Activated CD4-positive, alpha-beta T cell treated with anti-CD3 and anti-CD28 coated beads, Interleukin-2, amount 50 U/mL, for 1 hour (primary cell): ENCODE data around the gene ZBTB2.
"Not testable (repeated sequence)": the region's sequence is repeated elsewhere in the genome, so short reads cannot be mapped to it uniquely, and the experiment has no call there.

Source experiments
- DNase-seq: peaks from one replicate; pipeline ENCODE4 v3.0.0-alpha.2; 2020

The ZBTB2 gene

DNA sequence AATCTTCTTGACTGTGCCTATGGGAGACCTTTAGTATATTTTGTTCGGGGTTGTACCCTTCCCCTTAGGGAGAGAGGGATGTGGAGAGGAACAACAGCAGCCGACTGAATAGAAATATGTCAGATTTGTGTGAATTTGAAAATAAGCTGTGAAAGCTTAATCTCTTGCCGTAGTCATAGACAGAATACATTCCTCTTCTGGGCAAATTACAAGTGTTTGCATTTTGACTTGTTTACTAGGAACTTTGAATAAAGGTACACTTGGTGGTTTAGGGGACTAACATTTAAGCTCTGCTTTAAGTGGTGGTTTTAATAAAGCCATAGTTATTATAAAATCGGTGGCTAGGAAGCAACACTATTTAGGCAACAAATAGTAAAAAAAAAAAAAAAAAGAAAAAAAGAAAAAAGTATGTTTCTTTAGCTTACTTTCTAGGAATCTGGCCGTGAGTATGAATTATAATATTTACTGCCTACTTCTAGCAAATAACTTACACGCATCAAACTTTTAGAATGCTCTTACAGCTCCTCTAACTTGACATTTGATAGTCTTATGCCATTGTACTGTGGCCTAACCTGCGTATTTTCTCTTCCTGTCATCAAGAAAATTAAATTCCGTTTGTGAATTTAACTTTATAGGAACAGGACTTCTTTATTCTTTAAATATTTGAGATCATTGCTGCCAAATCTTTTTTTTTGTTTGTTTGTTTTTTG lies 65.1 kb downstream of the ZBTB2 start:
- no peak for DNase-seq

DNA sequence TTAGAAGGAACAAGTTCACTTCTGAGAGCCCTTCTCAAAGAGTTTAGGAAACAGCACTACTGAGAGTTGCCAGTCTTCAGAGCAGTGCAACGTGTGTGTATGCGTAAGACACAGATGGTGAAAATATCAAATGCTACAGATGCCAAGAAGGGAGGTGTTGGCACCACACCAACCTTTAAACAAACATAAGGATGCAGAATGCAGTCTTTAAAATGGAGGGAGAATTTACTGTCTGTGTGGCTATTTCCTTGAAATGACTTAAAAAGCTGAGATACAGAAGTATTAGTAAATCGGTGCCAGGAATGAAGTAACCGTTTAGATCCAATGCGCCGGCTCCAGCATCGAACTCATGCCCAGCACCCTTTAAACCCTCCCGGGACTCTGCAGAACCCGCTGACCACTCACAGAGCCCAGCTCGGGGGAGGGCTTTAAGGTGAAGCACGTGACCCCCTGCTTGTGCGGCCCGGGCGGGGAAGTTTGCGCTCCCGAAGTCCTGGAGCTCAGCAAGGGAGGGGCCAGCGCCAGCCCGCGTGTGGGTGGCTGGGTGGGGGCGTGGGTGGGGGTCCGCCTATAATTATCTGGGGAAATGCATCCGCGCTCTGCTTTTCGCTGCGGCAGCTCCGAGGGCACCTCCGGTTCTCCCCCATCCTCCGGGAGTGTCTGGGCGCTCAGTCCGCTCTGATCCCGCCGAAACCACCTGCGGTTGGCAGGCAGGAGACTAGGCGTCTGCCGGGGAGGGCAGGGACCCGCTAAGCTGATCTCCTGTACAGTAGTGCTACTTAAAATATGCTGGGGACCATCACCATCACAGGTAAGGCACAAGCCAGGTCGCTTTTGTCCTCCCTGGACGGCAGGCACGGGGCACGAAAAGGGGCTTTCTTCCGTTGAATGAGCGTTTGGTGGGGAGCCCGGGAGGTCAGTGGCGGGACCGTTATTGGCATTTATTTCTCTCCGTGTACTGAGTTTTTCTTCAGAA lies 66.0 kb downstream of the ZBTB2 start:
- peak; percentile 4 for DNase-seq

DNA sequence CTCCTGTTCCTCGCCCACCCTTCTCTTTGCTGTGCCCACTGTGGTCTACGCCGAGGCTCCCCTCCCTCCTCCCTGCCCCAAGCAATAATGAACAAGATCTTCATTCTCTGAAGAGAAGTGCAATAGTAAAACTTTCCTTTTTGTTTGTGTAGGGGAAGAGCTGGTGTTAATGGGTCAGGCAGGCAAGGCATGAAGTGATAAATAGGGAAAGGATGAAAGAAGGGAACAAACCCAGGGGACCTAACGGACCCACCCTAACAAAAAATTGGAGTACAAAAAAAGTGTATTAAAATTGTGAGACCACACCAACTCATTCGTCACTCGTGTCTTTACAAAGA lies 66.9 kb downstream of the ZBTB2 start:
- no peak for DNase-seq

DNA sequence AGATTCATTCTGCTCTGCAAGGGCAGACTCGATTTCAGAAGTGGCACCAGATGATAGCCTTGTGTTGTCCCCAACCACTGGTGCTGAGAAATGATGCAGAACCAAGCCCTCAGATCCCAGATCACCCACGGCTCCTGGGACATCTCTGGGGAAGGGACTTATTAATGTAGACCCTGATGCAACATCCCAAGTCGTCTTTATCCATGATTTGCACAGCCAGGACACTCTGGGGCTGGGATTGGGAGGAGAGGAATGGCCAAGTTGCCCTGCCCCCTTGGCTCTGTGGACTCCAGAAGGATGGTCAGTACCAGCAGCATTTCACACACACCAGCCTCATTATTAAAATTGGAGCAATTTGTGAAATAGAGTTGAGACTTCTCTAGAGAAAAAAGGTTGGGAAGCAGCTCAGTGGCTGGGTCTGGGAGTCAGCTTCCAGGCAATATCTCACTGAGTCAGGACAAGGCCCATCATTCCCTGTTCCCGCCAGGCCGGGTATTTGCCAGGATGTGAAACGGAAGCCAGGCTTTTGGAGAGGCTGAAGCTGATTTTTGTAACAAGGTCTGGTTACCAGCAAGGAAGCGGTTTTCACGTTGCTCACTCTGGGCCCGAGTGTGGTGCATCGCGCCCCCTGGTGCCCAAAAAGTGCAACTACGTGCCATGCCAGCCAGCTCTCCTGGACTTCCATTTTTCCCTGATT lies 67.4 kb downstream of the ZBTB2 start:
- peak; percentile 65 for DNase-seq

DNA sequence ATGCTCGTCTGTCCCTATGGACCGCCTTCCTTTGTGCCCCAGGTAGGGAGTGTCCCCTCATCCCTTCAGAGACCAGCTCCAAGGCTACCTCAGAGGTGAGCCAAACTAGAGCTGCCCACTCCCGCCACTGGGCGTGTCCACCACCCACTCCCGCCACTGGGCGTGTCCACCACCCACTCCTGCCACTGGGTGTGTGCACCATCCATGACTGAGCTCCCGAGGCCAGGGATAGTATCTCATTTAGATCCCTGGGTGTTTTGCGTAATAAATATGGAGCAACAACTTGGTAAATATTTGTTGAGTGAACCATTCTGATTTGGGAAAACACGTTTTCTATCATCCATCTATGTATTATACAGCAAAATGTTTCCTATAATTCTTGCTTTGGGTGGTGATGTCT lies 68.8 kb downstream of the ZBTB2 start:
- no peak for DNase-seq

DNA sequence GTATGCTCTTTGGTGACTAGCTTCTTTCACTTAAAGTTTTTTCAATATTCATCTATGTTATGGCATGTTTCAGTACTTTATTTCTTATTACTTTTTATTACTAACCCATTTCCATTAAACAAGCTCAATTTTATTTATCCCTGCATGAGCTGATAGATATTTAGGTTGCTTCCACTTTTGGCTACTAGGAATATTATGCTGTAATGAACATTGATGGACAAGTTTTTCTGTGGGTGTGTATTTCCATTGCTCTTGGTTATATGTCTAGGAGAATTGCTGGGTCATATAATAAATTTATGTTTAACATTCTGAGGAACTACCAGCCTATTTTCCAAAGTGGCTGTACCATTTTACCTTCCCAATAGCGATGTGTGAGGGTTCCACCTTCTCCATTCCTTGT lies 69.9 kb downstream of the ZBTB2 start:
- no peak for DNase-seq

DNA sequence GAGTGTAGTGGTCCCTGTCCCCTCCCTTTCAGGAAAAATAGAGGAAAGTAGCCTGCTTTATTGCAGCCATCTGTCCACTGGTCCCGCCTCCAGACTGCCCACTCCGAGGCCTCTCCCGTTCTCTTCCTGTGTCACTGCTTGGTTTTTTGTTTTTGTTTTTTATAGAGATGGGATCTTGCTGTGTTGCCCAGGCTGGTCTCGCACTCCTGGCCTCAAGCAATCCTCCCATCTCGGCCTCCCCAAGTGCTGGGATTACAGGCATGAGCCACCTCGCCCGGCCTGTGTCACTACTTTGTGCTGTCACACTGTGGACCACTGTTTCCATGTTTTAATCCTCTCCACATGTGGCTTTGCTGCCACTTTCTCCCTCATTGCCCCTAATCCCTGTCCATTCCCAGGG lies 71.2 kb downstream of the ZBTB2 start:
- no peak for DNase-seq

DNA sequence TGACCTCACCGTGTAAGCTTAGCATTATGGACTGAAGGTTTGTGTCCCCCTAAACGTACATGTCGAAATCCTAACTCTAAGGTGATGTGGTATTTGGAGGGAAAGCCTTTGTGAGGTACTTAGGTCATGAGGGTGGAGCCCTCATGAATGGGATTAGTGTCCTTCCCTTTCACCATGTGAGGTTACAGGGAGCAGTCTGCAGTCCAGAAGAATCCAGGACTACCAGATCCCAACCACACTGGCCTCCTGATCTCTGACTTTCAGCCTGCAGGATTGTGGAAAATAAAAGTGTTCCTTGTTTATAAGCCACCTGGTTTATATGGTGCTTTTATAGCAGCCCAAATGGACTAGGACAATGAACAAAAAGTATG lies 73.4 kb downstream of the ZBTB2 start:
- DNase-seq = no peak

DNA sequence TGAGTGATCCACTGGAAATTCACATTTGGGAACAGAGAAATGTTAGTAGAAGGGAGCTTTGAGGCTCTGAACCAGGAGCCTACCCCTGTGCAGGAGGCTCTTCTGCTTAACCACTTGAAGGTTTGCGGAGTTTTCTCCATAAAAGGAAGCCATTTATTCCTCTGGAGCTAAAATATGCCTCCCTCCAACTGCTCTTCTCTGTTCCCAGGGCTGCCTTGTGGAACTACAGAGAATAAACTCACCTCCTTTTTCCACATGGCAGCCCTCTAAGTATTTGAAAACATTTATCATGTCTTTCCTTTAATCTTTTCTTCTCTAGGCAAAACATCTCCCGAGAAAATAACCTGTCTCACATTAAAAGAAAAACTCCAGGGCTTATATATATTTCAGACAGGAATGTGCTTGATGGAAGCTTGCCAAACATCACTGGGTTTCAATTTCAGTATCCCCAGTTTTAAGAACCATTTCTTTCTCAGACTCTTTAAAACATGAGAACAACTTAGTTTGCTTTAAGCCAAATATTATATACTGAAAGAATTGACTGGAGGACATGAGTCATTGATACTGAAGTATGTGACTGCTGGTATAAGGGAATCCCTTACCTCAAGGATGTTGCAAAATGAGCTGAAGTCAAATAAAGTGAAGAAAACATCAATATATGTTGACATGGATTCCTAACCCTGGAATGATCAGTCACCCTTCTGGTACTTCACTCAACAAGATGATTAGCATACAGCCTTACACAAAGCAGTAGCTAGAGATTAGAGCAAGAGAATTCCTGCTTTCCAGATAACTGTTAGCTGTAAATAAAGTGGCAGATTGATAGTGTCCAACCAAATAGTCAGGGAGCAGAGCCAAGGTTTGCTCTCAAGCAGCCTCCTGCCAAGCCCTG lies 74.0 kb downstream of the ZBTB2 start:
- DNase-seq = no peak

DNA sequence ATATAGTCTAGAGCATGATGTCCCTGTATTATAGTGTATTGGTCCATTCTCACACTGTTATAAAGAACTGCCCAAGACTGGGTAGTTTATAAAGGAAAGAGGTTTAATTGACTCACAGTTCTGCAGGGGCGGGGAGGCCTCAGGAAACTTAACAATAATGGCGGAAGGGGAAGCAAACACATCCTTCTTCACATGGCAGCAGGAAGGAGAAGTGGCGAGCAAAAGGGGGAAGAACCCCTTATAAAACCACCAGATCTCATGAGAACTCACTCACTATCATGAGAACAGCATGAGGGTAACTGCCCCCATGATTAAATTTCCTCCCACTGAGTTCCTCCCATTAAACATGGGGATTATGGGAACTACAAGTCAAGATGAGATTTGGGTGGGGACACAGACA lies 75.7 kb downstream of the ZBTB2 start:
- DNase-seq = not testable (repeated sequence)
